HG02798 (cell line): ENCODE data around the gene ARID4A.
"Not testable (repeated sequence)": the region's sequence is repeated elsewhere in the genome, so short reads cannot be mapped to it uniquely, and the experiment has no call there.

Source experiments
- ATAC-seq: cut with Tn5 transposase; IDR thresholded peaks from one replicate; pipeline ENCODE4 v1.9.1; 2021; ENCODE audit warnings: mild to moderate bottlenecking; ENCODE audit not compliant: unreplicated experiment, poor library complexity

ARID4A gene

GRCh38 chr14:58353516-58354299 lies 55.4 kb downstream of the ARID4A start:
- ATAC-seq: no peak

GRCh38 chr14:58354808-58355207 lies 56.5 kb downstream of the ARID4A start:
- ATAC-seq: no peak

DNA sequence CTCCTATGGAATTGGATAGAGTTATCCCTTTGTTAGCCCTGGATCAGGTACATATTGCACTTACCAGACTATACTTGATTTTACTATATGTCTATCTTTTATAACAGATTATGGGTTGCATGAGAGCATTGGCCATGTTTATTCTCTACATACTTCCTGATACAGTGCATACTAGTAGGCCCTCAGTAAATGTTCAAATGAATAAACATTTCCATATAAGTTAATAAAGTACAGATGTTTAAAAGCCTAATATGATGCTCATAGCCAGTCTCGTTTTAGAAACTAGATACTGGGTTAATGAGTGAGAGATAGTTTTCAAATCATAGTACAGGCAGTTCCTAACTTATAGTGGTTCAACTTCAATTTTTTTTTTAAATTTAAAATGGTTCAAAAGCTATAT lies 57.9 kb downstream of the ARID4A start:
- ATAC-seq: no peak

DNA sequence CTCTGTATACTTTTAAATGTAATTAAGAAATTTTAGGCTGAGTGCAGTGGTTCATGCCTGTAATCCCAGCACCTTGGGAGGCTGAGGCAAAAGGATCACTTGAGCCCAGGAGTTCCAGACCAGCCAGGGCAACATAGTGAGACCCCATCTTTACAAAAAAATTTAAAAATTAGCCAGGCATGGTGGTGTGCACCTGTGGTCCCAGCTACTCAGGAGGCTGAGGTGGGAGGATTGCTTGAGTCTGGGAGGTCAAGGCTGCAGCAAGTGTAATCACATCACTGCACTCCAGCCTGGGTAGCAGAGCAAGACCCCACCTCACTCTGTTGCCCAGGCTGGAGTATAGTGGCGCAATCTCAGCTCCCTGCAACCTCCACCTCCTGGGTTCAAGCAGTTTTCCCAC lies 63.9 kb downstream of the ARID4A start:
- not testable (repeated sequence) for ATAC-seq

- ATAC-seq: no peak
Observed at GRCh38 chr14:58362798-58363412, 64.5 kb downstream of the ARID4A start.

DNA sequence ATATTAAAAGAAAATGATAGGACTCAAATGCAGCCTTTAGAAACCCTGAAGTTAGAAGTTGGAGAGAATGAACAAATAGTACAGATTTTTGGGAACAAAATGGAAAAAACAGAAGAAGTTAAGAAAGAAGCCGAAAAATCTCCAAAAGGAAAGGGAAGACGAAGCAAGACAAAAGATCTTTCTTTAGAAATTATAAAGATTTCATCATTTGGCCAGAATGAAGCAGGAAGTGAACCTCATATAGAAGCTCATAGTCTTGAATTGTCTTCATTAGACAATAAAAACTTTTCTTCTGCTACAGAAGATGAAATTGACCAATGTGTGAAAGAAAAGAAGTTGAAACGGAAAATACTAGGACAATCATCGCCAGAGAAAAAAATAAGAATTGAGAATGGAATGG lies 66.0 kb downstream of the ARID4A start:
- no peak for ATAC-seq

- ATAC-seq: no peak
Observed at GRCh38 chr14:58367296-58367695, 68.9 kb downstream of the ARID4A start.

DNA sequence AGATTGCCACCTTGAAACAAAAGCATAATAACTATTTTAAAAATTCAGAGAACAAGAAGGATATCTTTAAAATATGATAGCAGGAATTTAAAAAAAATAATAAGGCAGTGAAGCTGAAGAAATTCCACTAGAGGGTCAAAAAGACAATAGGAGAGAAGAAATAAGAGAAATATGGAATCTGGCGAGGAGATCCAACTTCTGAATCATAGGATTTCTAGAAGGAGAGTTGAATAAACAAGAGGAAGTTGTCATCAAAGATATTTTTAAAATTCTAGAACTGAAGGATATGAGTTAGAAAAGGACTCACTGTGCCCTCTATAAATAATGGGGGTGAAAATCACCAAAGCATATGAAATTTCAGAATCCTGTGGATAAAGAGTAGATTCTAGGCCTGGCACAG lies 70.6 kb downstream of the ARID4A start:
- no peak for ATAC-seq

- ATAC-seq: no peak
Observed at GRCh38 chr14:58376791-58377190, 78.4 kb downstream of the ARID4A start.

DNA sequence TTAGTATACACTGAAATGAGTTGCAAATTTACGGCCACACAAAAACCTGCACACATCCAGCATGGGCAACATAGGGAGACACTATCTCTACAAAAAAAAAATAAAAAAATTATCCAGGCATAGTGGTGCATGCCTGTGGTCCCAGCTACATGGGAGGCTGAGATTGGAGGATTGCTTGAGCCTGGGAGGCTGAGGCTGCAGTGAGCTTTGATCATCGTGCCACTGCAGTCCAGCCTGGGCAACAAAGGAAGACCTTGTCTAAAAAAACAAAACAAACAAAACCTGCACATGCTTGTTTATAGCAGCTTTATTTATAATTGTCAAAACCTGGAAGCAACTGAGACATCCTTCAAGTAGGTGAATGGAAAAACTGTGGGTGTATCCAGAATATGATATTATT lies 92.5 kb downstream of the ARID4A start:
- no peak for ATAC-seq

DNA sequence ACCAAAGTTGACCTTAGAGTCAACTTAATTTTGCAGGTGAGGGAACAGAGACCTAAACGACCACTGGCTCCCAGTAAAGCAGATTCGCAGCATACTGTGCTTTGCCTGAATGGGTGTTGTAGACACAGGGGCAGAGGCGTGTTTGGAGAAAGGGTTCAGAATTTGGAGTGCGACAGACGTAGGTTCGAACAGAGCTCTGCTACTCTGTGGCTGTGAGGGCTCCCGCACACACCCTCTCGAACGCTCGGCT lies 97.1 kb downstream of the ARID4A start:
- ATAC-seq: no peak

DNA sequence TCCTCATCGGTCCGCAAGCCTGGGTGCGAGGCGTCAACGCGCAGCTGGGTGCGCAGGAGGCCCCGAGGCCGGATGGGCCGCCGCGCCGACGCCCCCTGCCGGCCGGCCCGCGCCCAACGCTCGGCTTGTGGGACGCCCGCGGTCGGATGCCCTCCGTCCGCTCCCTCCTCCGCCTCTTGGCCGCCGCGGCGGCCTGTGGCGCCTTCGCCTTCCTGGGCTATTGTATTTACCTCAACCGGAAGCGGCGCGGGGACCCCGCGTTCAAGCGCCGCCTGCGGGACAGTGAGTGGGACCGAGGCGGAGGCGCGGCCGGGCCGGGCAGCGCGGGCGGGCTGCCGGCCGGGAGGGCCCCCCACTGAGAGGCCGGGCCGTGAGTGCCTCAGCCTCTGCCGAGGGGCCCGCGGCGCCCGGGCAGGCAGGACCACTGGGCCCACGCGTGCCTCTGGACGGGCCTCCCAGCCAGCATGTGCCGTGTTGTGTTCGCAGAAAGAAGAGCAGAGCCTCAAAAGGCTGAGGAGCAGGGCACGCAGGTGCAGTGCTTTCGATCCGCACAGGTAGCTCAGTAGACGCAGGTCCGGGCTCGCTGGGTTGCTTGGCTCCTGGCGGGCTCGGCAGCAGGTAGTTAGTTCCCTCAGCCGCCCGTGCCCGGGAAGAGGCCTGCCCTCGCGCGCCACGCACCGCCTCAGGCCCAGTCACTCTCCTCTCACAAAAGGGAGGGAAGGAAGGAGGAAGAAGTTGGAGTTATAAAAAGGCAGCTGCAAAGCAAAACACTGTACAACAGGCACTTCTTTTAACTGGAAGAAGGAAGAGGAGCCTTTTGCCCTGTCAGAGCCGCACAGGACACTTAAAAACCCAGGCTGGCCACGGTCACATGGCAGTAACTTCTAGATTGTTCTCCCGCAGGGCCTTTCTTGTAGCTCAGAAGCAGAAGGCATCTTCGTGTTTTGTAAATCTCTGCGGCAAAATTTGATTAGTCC lies 97.7 kb downstream of the ARID4A start, which contains the start of gene TOMM20L:
TOMM20L (plus strand) TSS at position 119 of the 977 bp plus-strand sequence; CDS start at position 147, 28 bp downstream.
- peak; percentile 96 for ATAC-seq

DNA sequence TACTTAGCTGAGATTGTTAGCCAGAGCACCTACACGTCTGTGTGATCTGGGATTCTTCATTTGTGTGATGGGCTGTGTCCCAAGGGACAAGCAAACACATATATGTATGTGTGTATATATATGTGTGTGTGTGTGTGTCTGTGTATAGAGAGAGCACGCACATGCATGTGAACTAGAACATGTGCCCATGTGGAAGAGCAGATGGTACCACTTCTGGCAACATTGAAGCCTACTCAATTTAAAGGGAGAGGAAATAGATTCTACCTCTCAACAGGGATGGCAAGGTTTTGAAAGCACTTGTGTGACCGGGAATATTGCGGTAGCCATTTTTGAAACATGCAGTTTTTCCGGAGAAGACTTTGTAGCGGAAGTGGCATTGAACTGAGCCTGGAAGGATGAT lies 98.8 kb downstream of the ARID4A start:
- no peak for ATAC-seq

DNA sequence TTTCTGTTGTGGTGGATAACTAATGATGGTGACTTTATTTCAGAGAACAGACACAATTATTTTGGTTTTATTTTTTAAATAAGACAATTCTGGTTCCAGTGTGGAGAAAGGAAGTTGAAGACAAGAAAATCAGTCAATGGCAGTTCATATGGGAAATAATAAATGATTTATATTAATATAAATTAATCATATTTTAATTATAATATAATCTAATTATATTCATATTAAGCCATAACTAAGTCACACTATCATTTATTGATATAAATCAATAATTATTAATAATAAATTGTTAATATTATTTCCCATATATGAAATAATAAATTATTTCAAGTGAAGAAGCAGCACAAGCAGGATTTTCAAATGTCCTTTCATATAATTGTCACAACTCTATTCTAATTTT lies 100.1 kb downstream of the ARID4A start:
- ATAC-seq: no peak

GRCh38 chr14:58398895-58399294 lies 100.5 kb downstream of the ARID4A start:
- no peak for ATAC-seq

- ATAC-seq: no peak
Observed at GRCh38 chr14:58401587-58401986, 103.2 kb downstream of the ARID4A start.

DNA sequence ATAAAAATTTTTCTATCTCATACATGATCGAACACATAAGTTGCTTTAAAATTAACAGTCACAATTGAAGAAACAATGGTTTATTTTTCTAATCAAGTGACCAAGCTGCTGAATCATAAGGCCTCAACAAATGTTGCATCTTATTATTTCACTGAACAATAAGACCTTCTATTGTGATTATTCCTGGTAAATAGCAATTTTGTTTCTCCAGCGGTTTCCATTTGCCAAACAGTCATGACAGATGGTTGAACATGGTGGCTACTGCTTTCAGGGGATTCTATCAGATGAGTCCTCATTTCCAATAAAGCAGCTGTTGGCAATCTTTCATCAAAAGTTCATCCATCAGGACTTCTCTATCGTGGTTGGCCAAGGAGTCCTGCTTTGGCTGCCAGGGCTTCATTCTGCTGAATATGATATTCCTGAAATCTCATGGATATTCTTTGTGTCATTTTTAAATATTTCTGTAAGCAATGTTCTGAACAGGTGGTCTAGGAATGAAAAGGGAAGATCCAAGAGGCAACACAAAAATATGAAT lies 110.4 kb downstream of the ARID4A start:
- ATAC-seq: no peak

DNA sequence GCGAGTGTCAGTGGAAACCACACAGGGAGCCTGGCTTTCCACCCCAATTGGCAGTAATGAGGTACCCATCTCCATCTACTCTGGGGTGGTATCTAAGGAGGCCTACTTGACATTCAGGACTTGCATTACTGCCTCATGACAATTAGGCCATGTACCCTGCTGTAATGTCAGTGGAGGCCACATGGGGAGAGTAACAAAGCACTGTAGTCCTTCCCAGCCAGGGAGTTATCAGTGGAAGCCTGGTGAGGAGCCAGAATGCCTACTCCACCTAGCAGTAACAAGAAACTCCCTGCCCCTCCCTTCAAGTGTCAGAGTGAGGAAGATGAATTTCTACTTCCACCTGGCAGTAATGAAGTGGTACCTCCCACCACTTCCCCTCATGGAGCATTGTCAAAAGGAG lies 116.5 kb downstream of the ARID4A start:
- ATAC-seq: no peak

GRCh38 chr14:58415636-58416547 lies 117.5 kb downstream of the ARID4A start:
- no peak for ATAC-seq

DNA sequence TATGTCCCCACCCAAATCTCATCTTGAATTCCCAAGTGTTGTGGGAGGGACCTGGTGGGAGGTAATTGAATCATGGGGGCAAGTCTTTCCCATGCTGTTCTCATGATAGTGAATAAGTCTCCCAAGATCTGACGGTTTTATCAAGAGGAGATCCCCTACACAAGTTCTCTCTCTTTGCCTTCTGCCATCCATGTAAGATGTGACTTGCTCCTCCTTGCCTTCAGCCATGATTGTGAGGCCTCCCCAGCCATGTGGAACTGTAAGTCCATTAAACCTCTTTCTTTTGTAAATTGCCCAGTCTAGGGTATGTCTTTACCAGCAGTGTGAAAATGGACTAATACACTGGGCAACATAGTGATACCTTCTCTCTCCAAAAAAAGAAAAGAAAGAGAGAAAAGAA lies 118.6 kb downstream of the ARID4A start:
- ATAC-seq: not testable (repeated sequence)
